LNCaP clone FGC (cell line): ENCODE measurements around the gene ANXA6.

ENCODE experiments used
- DNase-seq: peaks from one replicate; pipeline ENCODE4 v3.0.0-alpha.2; 2011; ENCODE audit warnings: low read depth
- H3K4me3 ChIP-seq: 2 replicates; pipeline ENCODE4 v1.5.1; 2011; ENCODE audit warnings: mild to moderate bottlenecking, low read depth, low read length, control low read depth
- CTCF ChIP-seq: IDR thresholded peaks from 2 replicates; pipeline ENCODE4 v1.5.1; 2012; ENCODE audit warnings: mild to moderate bottlenecking; ENCODE audit not compliant: control insufficient read depth, insufficient read depth; ENCODE audit errors: extremely low read depth

Gene ANXA6

GRCh38 chr5:151074557-151074956 is 83.0 kb downstream of the ANXA6 start:
- TF ChIP-seq CTCF = no peak
- H3K4me3 ChIP-seq = no peak overlapping the region
- no peak for DNase-seq

- no peak for TF ChIP-seq CTCF
- no peak overlapping the region for H3K4me3 ChIP-seq
- no peak for DNase-seq
Measured at GRCh38 chr5:151073280-151073679, 84.3 kb downstream of the ANXA6 start.

GRCh38 chr5:151072630-151073025 is 85.0 kb downstream of the ANXA6 start:
- no peak overlapping the region for H3K4me3 ChIP-seq
- no peak for DNase-seq
- TF ChIP-seq CTCF = no peak

GRCh38 chr5:151071848-151072629 is 85.5 kb downstream of the ANXA6 start:
- TF ChIP-seq CTCF = no peak
- no peak overlapping the region for H3K4me3 ChIP-seq
- DNase-seq = no peak

GRCh38 chr5:151071021-151071420 is 86.6 kb downstream of the ANXA6 start:
- H3K4me3 ChIP-seq = no peak overlapping the region
- no peak for DNase-seq
- TF ChIP-seq CTCF = no peak

GRCh38 chr5:151070449-151070848 is 87.1 kb downstream of the ANXA6 start:
- no peak overlapping the region for H3K4me3 ChIP-seq
- DNase-seq = no peak
- no peak for TF ChIP-seq CTCF
